Ascending aorta (tissue), 2 donors: ENCODE measurements around the gene GFRA1. TPM values are rescaled to one million over a fixed set of nuclear protein-coding genes. Genes with fewer than 3 reads are reported as not detected.

ENCODE experiments used
- DNase-seq, 2 donors: peaks; one replicate each; pipeline ENCODE4 v3.0.0-alpha.2; 2019; ENCODE audit warnings: low spot score in 2 of 2
- H3K27ac ChIP-seq, 2 donors: fragments of 200-600 bp; sonication (generic); one replicate each; pipeline ENCODE4 v1.5.1; 2016 to 2017; ENCODE audit warnings: mild to moderate bottlenecking in 1 of 2
- H3K27me3 ChIP-seq: fragments of 200-600 bp; sonication (generic); one replicate; pipeline ENCODE4 v1.5.1; 2017
- H3K36me3 ChIP-seq, 2 donors: fragments of 200-600 bp; sonication (generic); one replicate each; pipeline ENCODE4 v1.5.1; 2016
- H3K4me1 ChIP-seq, 2 donors: fragments of 200-600 bp; sonication (generic); one replicate each; pipeline ENCODE4 v1.5.1; 2016 to 2017; ENCODE audit warnings: mild to moderate bottlenecking in 1 of 2
- H3K4me3 ChIP-seq, 2 donors: fragments of 200-600 bp; sonication (generic); one replicate each; pipeline ENCODE4 v1.5.1; 2016 to 2017; ENCODE audit warnings: mild to moderate bottlenecking in 1 of 2
- H3K9me3 ChIP-seq, 2 donors: fragments of 200-600 bp; sonication (generic); one replicate each; pipeline ENCODE4 v1.5.1; 2016
- intact Hi-C: fragments of 100-400 bp; cut with DNase I; formaldehyde crosslinking; loops from one replicate; pipeline ENCODE4 v1.15.1; 2023
- total RNA-seq: library from RNA; depleted of rRNA; stranded (reverse); fragments of >200 nt; gene quantifications from one replicate; pipeline ENCODE4 v1.1.0, GENCODE V29; 2016
- TF ChIP-seq, protein P1 (sequence below), 3 experiments: fragments of 200-600 bp in 2 of 3; fragments of 450-650 bp in 1 of 3; sonication (generic) in 2 of 3; IDR thresholded peaks; one replicate each; pipeline ENCODE4 v1.5.1; 2016 to 2019; ENCODE audit warnings: antibody characterized with exemption in 3 of 3, mild to moderate bottlenecking in 1 of 3, moderate library complexity in 1 of 3

Gene GFRA1
- total RNA-seq, 1 donor from 2014 or later = 7.0 TPM

DNA sequence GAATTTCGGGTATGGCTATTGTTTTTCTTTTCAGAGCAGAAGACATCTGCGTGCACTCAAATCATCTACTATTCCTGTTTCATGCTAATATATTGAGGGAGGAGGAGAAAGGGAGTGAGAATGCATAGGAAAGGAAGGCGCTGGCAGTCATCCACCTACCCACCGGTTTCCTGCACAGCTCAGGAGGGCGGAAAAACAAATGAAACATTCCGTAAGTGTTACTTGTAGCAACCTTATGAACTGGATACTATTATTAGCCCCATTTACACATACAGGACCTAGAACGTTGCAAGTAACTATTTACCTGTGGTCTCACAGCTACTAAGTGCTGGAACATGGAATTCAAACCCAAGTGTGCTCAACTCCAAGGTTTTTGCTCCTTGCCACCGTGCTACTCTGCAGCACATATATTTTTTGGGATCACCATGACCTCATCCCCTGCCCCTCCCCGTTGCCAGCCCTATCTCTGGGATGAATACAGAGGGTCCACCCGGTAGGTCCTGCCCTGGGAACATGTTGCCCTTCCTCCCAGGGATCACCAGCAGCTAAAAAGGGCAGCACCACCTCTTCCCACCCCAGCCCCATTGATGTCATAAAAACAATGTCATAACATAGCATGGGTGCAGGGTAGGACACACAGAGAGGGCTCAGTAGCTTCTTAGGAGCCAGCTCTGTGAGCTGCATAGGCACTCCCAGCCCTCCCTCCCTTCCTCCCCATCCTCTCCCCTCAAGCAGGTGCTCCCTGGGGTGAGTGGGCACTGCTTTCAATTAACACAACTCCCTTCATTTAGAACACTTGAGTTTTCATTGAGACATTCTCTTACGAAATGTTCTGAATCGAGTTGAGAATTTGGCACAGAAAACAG is 16.9 kb downstream of the GFRA1 start:
- TF ChIP-seq, protein P1, sequence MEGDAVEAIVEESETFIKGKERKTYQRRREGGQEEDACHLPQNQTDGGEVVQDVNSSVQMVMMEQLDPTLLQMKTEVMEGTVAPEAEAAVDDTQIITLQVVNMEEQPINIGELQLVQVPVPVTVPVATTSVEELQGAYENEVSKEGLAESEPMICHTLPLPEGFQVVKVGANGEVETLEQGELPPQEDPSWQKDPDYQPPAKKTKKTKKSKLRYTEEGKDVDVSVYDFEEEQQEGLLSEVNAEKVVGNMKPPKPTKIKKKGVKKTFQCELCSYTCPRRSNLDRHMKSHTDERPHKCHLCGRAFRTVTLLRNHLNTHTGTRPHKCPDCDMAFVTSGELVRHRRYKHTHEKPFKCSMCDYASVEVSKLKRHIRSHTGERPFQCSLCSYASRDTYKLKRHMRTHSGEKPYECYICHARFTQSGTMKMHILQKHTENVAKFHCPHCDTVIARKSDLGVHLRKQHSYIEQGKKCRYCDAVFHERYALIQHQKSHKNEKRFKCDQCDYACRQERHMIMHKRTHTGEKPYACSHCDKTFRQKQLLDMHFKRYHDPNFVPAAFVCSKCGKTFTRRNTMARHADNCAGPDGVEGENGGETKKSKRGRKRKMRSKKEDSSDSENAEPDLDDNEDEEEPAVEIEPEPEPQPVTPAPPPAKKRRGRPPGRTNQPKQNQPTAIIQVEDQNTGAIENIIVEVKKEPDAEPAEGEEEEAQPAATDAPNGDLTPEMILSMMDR (IDR thresholded peaks at IDR 0.05) = no peak
- Histone ChIP-seq H3K4me1 (no peaks in the 10 kb centered on the region), H3K27me3 (no peaks in the 10 kb centered on the region), H3K9me3 (no peaks in the 10 kb centered on the region), H3K4me3 (no peak overlapping the region), H3K27ac (no peak overlapping the region), H3K36me3 (no peaks in the 10 kb centered on the region)
- DNase-seq = no peak
- intact Hi-C loops = no loop called here

DNA sequence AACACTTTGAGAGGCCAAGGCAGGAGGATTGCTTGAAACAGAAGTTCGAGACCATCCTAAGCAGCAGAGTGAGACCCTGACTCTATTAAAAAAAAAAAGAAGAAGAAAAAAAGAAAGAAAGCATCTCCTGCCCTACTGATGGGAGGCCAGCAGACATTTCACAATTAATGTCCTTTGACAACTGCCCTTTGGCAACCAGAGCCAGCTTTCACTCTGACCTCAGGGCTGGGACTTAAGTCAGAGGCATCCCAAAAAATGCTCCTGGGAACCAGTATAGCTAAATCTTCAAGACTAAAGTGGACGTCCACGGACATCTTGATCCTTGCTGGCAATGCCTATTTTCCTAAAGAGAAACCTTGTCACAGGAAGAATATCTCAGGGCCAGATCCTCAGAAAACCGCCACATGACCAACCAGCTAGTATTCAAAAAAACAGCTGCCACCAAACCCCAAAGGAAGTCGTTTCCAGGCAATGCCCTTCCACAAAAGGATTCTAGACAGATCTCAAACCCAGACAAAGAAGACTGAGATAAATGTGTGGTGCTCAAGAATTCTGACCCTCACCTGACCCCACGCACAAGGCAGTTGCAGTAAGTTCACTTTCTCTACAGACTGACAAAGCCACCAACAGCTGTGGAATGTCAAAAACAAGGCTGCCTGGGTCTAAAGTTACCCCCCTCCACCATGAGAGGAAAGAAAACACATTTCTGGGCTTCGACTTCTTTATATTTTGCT is 18.4 kb downstream of the GFRA1 start:
- Histone ChIP-seq H3K27ac (no peak overlapping the region), H3K36me3 (no peaks in the 10 kb centered on the region), H3K4me3 (no peak overlapping the region), H3K27me3 (no peaks in the 10 kb centered on the region), H3K4me1 (no peaks in the 10 kb centered on the region), H3K9me3 (no peaks in the 10 kb centered on the region)
- no peak for DNase-seq
- TF ChIP-seq, protein P1 (IDR thresholded peaks at IDR 0.05) = no peak
- intact Hi-C loops = no loop called here

DNA sequence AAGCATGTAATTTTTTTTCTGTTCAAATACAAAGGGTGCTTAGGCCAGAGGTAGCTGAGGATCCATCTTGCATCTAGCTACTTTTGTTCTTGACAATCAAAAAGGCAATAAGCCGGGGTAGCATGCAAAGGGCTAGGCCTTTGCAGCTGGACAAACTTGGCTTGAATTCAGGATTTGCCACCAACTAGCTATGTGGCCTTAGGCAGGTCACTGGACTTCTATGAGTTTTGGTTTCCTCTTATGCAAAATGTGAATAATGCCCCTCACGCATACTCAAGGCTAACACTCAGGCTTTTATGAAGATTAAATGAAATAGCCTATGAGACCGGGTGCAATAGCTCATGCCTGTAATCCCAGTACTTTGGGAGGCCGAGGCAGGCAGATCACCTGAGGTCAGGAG is 19.3 kb downstream of the GFRA1 start:
- TF ChIP-seq, protein P1 (IDR thresholded peaks at IDR 0.05) = no peak
- no peaks in the 10 kb centered on the region for H3K4me1 ChIP-seq
- no peak overlapping the region for H3K27ac ChIP-seq
- H3K9me3 ChIP-seq = no peaks in the 10 kb centered on the region
- no peaks in the 10 kb centered on the region for H3K27me3 ChIP-seq
- no peak for DNase-seq
- no peak overlapping the region for H3K4me3 ChIP-seq
- intact Hi-C loops = no loop called here
- H3K36me3 ChIP-seq = no peaks in the 10 kb centered on the region

DNA sequence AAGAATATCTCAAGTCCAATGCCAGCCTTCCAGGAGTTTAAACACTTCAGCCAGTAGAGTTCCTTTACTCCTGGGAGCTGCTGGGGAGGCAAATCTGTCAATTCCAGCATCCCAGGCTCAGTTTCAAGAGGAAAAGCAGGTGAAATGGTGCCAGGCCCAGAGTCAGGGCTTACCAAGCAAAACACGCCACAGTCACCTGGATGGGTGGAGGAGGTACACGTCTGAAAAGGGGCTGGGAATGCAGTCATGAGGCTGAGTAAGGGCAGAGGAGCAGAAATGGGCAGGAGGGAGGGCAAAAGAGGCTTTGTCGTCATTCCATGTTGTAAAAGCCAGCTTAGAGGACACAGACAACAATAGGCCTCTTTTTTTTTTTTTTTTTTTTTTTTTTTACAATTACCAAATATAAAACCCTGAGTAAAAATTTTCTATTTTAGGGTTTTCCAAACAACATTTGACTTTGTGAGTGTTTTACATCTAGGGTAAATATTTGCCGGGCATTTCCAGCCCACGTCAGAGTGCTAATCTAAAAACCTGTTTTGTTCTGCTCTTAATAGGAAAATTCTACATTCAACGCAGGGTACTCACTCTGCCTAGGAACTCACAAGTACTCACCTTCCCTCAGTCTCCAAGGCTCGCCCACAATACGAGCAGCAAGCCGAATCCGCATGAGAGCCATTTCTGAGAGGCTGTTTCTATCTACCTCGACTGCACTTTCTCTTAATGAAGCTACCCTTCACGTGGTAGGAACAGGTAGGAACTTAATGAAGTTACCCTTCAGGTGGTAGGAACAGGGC is 21.2 kb downstream of the GFRA1 start:
- H3K4me3 ChIP-seq = no peak overlapping the region
- no peaks in the 10 kb centered on the region for H3K27me3 ChIP-seq
- H3K9me3 ChIP-seq = no peaks in the 10 kb centered on the region
- no peaks in the 10 kb centered on the region for H3K4me1 ChIP-seq
- DNase-seq = no peak
- no peaks in the 10 kb centered on the region for H3K36me3 ChIP-seq
- TF ChIP-seq, protein P1 (IDR thresholded peaks at IDR 0.05) = no peak
- intact Hi-C loops = no loop called here
- H3K27ac ChIP-seq = no peak overlapping the region

DNA sequence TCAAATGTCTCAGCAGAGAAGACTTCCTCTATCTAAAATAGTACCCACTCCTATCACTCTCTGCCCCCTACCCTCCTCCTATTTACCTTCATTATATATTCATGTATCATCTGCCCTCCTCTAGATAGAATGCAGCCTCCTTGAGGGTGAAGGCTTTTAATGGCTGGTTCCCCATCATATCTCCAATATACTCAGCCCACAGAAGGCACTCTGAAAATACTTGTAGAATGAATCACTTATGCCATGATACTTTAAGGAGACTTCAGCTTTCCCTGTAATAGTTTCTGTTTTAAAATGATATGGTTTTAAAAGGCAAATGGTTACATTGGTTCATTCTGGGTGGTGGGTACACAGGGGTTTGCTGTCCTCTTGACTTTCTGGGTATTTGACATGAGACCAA is 25.3 kb downstream of the GFRA1 start:
- Histone ChIP-seq H3K36me3 (no peaks in the 10 kb centered on the region), H3K4me3 (no peak overlapping the region), H3K27ac (no peak overlapping the region), H3K4me1 (no peaks in the 10 kb centered on the region), H3K27me3 (no peaks in the 10 kb centered on the region), H3K9me3 (no peaks in the 10 kb centered on the region)
- intact Hi-C loops = no loop called here
- DNase-seq = no peak
- TF ChIP-seq, protein P1 (IDR thresholded peaks at IDR 0.05) = no peak
